HCT116 (cell line): ENCODE data around the gene SMCO1. TPM values are rescaled to one million over a fixed set of nuclear protein-coding genes. Genes with fewer than 3 reads are reported as not detected.
"Not testable (repeated sequence)": the region's sequence is repeated elsewhere in the genome, so short reads cannot be mapped to it uniquely, and the experiment has no call there.

Source experiments
- ATAC-seq: fragments of 200-7000 bp; cut with Tn5 transposase; 2 replicates; pipeline ENCODE4 v1.9.1; 2020; ENCODE audit warnings: mild to moderate bottlenecking, moderate library complexity
- BruUV-seq: library from RNA; stranded (reverse); fragments of 400-500 nt; replicated peaks from 2 replicates; lab custom pipeline; 2021; lab: Mats Ljungman, UMichigan
- CTCF ChIA-PET: fragments of 300-600 bp; sonication (Branson Sonifier 250); formaldehyde crosslinking; loops from one replicate; lab custom pipeline; 2021; ENCODE audit warnings: antibody characterized with exemption; lab: Charles Lee
- POLR2A ChIA-PET: fragments of 300-600, 350-600 bp; sonication (Branson Sonifier 250); formaldehyde crosslinking; loops from one replicate; lab custom pipeline; 2021; ENCODE audit warnings: antibody characterized with exemption; lab: Charles Lee
- RAD21 ChIA-PET, 2 experiments: fragments of 300-600 bp; sonication (Branson Sonifier 250); formaldehyde crosslinking; loops; one replicate each; lab custom pipeline; 2023; ENCODE audit warnings: low total read pairs in 2 of 2; ENCODE audit not compliant: uncharacterized antibody in 2 of 2, unreplicated experiment in 2 of 2, low non-redundant PET in 1 of 2; lab: Charles Lee
- DNase-seq: peaks from one replicate; pipeline ENCODE4 v3.0.0-alpha.2; 2010; ENCODE audit warnings: low read depth, low spot score
- H2AFZ ChIP-seq: fragments of 200-600 bp; shearing (Covaris generic), sonication (generic); 2 replicates; pipeline ENCODE4 v1.6.1; 2017; ENCODE audit warnings: low read depth, mixed run types, mixed read lengths, antibody characterized with exemption, low read length; ENCODE audit not compliant: poor library complexity, severe bottlenecking
- H3K27ac ChIP-seq: 2 replicates; pipeline ENCODE4 v1.5.1; 2012; ENCODE audit warnings: low read depth, low read length
- H3K27me3 ChIP-seq: fragments of 200-600 bp; sonication (generic); 2 replicates; pipeline ENCODE4 v1.6.1; 2016; ENCODE audit warnings: mixed run types, low read length, mixed read lengths; ENCODE audit not compliant: insufficient read depth
- H3K36me3 ChIP-seq, 2 experiments: fragments of 200-500 bp in 1 of 2; fragments of 200-600 bp in 1 of 2; sonication (Bioruptor generic) in 1 of 2; sonication (generic) in 1 of 2; 2 replicates each; pipeline versions ENCODE4 v1.5.1 to v1.6.1; 2014 to 2016; ENCODE audit warnings: low read length in 2 of 2, inconsistent platforms in 1 of 2, mixed read lengths in 1 of 2, mixed run types in 1 of 2; ENCODE audit not compliant: insufficient read depth in 2 of 2, control insufficient read depth in 1 of 2
- H3K4me1 ChIP-seq, 2 experiments: fragments of 200-600 bp in 1 of 2; sonication (generic) in 1 of 2; 2 replicates each; pipeline versions ENCODE4 v1.5.1 to v1.6.1; 2012 to 2017; ENCODE audit warnings: low read length in 2 of 2, inconsistent platforms in 1 of 2, mild to moderate bottlenecking in 1 of 2, mixed read lengths in 1 of 2, mixed run types in 1 of 2, moderate library complexity in 1 of 2; ENCODE audit not compliant: insufficient read depth in 2 of 2, control insufficient read depth in 1 of 2
- H3K4me2 ChIP-seq: fragments of 200-600 bp; sonication (generic); 2 replicates; pipeline ENCODE4 v1.6.1; 2017; ENCODE audit warnings: mixed run types, low read length, mixed read lengths
- H3K4me3 ChIP-seq, 2 experiments: fragments of 200-600 bp in 1 of 2; sonication (generic) in 1 of 2; replicated peaks in 1 of 2; 2 replicates each; pipeline ENCODE4 v1.5.1; 2011 to 2016; ENCODE audit warnings: low read length in 2 of 2, control low read depth in 1 of 2, low read depth in 1 of 2, mild to moderate bottlenecking in 1 of 2, mixed read lengths in 1 of 2, mixed run types in 1 of 2
- H3K79me2 ChIP-seq: fragments of 200-600 bp; sonication (generic); 2 replicates; pipeline ENCODE4 v1.6.1; 2017; ENCODE audit warnings: mild to moderate bottlenecking, mixed run types, low read length, moderate library complexity, mixed read lengths; ENCODE audit not compliant: insufficient read depth
- H3K9ac ChIP-seq: fragments of 200-600 bp; sonication (generic); 2 replicates; pipeline ENCODE4 v1.6.1; 2016; ENCODE audit warnings: low read length, mixed read lengths
- H3K9me2 ChIP-seq: fragments of 200-600 bp; sonication (generic), shearing (Covaris generic); 2 replicates; pipeline ENCODE4 v1.6.1; 2017; ENCODE audit warnings: mixed run types, mild to moderate bottlenecking, moderate library complexity; ENCODE audit not compliant: insufficient read depth
- H3K9me3 ChIP-seq, 2 experiments: fragments of 200-500 bp in 1 of 2; fragments of 200-600 bp in 1 of 2; sonication (Bioruptor generic) in 1 of 2; sonication (generic) in 1 of 2; 2 replicates each; pipeline ENCODE4 v1.6.1; 2014 to 2017; ENCODE audit warnings: low read length in 2 of 2, mixed read lengths in 2 of 2, inconsistent platforms in 1 of 2, low read depth in 1 of 2, mild to moderate bottlenecking in 1 of 2, mixed run types in 1 of 2, moderate library complexity in 1 of 2; ENCODE audit not compliant: control insufficient read depth in 1 of 2, insufficient read depth in 1 of 2
- H4K20me1 ChIP-seq: fragments of 200-600 bp; sonication (generic), shearing (Covaris generic); 2 replicates; pipeline ENCODE4 v1.6.1; 2017; ENCODE audit warnings: mixed run types, mild to moderate bottlenecking, moderate library complexity; ENCODE audit not compliant: insufficient read depth
- CBX3 ChIP-seq: IDR thresholded peaks from 2 replicates; pipeline ENCODE4 v1.6.1; 2012; ENCODE audit warnings: low read depth
- CEBPB ChIP-seq: IDR thresholded peaks from 2 replicates; pipeline ENCODE4 v1.6.1; 2012; ENCODE audit warnings: low read depth
- CTCF ChIP-seq, 3 experiments: fragments of 200-600 bp in 1 of 3; sonication (generic) in 1 of 3; IDR thresholded peaks in 2 of 3; conservative IDR thresholded peaks in 1 of 3; 2 replicates each; pipeline ENCODE4 v1.5.1; 2012 to 2017; ENCODE audit warnings: low read depth in 2 of 3, low read length in 2 of 3, antibody characterized with exemption in 1 of 3, borderline replicate concordance in 1 of 3, control low read depth in 1 of 3, mild to moderate bottlenecking in 1 of 3, mixed read lengths in 1 of 3, mixed run types in 1 of 3, moderate library complexity in 1 of 3; ENCODE audit not compliant: insufficient read depth in 1 of 3
- EGR1 ChIP-seq: IDR thresholded peaks from 2 replicates; pipeline ENCODE4 v1.6.1; 2012; ENCODE audit warnings: low read depth
- ELF1 ChIP-seq: IDR thresholded peaks from 2 replicates; pipeline ENCODE4 v1.6.1; 2012; ENCODE audit warnings: low read depth, borderline replicate concordance
- EZH2 ChIP-seq: fragments of 200-600 bp; sonication (generic); IDR thresholded peaks from 2 replicates; pipeline ENCODE4 v1.6.1; 2017; ENCODE audit warnings: antibody characterized with exemption, mixed run types
- FOSL1 ChIP-seq: IDR thresholded peaks from 2 replicates; pipeline ENCODE4 v1.6.1; 2012; ENCODE audit warnings: low read depth
- MAX ChIP-seq: IDR thresholded peaks from 2 replicates; pipeline ENCODE4 v1.6.1; 2012
- POLR2A ChIP-seq: IDR thresholded peaks from 2 replicates; pipeline ENCODE4 v1.7.0; 2011; ENCODE audit warnings: borderline replicate concordance; ENCODE audit not compliant: insufficient read depth, insufficient read length; ENCODE audit errors: extremely low read depth
- POLR2AphosphoS5 ChIP-seq: IDR thresholded peaks from 2 replicates; pipeline ENCODE4 v1.6.1; 2011; ENCODE audit warnings: mild to moderate bottlenecking, low read depth, low read length, moderate library complexity
- RAD21 ChIP-seq: IDR thresholded peaks from 2 replicates; pipeline ENCODE4 v1.6.1; 2012; ENCODE audit warnings: low read depth, mild to moderate bottlenecking
- SP1 ChIP-seq: IDR thresholded peaks from 2 replicates; pipeline ENCODE4 v1.6.1; 2012; ENCODE audit warnings: low read depth
- YY1 ChIP-seq: IDR thresholded peaks from 2 replicates; pipeline ENCODE4 v1.6.1; 2011; ENCODE audit warnings: low read length, low read depth, moderate library complexity, mild to moderate bottlenecking; ENCODE audit not compliant: insufficient replicate concordance; ENCODE audit errors: extremely low read depth
- ZFX ChIP-seq: fragments of 450-650 bp; IDR thresholded peaks from 2 replicates; pipeline ENCODE4 v1.6.1; 2017
- ZNF274 ChIP-seq: fragments of 200-500 bp; sonication (Bioruptor generic); IDR thresholded peaks from 2 replicates; pipeline ENCODE4 v1.6.1; 2014; ENCODE audit warnings: mild to moderate bottlenecking, low read depth, low read length, inconsistent platforms
- intact Hi-C: fragments of 100-400 bp; cut with micrococcal nuclease; formaldehyde crosslinking; loops from 2 replicates; pipeline ENCODE4 v1.10.0; 2022
- total RNA-seq: library from RNA; stranded (reverse); gene quantifications from one replicate; pipeline ENCODE4 v1.2.1, GENCODE V29; 2021; ENCODE audit not compliant: unreplicated experiment

The SMCO1 gene
- total RNA-seq, 1 experiment from 2014 or later, result not detected

- peaks cover 40% of the 10 kb centered on the region for H3K79me2 ChIP-seq
- H4K20me1 ChIP-seq, result peaks cover 6% of the 10 kb centered on the region; the same call in 1 of the 2 replicates
- ATAC-seq, result no peak
- H3K9me3 ChIP-seq, result peaks cover 0 to 6% of the 10 kb centered on the region in 2 experiments; a peak in 1 of 4 replicates
- CTCF ChIA-PET, result no interaction called here
- RAD21 ChIA-PET, result no interaction called here
- POLR2A ChIA-PET, result interaction anchor here (0.8 kb wide), 1 partner anchor 12 kb away, joined by 5 read pairs; no protein-coding TSS in a partner anchor
- no peaks in the 10 kb centered on the region for H3K27me3 ChIP-seq
- no peak for DNase-seq
- peak overlapping the region; percentile 82; the same call in 1 of the 2 replicates for H3K4me2 ChIP-seq
- peaks cover 4 to 18% of the 10 kb centered on the region in 2 experiments; a peak in 3 of 4 replicates for H3K4me1 ChIP-seq
- H3K9me2 ChIP-seq, result no peaks in the 10 kb centered on the region
- BruUV-seq, result no TSS peak
- TF ChIP-seq ELF1 (no peak), CBX3 (no peak), YY1 (no peak), POLR2A (no peak), EZH2 (no peak), EGR1 (no peak), RAD21 (no peak), FOSL1 (no peak), CEBPB (no peak), SP1 (no peak), ZNF274 (no peak), CTCF (IDR thresholded peaks at IDR 0.05 in 2 of 3, conservative IDR thresholded peaks at IDR 0.05 in 1 of 3; ENCODE audit: borderline replicate concordance in 1 of 3, insufficient read depth in 1 of 3, low read depth in 2 of 3, low read length in 2 of 3) (no peak), MAX (no peak), POLR2AphosphoS5 (no peak), ZFX (no peak)
- H2AFZ ChIP-seq, result no peak overlapping the region
- peak overlapping the region; percentile 66; the same call in 1 of the 2 replicates for H3K27ac ChIP-seq
- peak overlapping the region; percentile 99; the same call in 1 of the 2 replicates for H3K9ac ChIP-seq
- intact Hi-C loops, result loop anchor here (5.0 to 10.0 kb wide), 2 partner anchors 167 to 190 kb away; partner anchors contain the start of genes DYNLT2B and TM4SF19
- no peak overlapping the region for H3K4me3 ChIP-seq
- H3K36me3 ChIP-seq, result peaks cover 0 to 14% of the 10 kb centered on the region in 2 experiments; a peak in 1 of 4 replicates
These were observed 10.6 kb downstream of the SMCO1 start for GRCh38 chr3:196504556-196504955.

GRCh38 chr3:196504077-196504398, 11.1 kb downstream of the SMCO1 start:
- Histone ChIP-seq H3K9ac (peak overlapping the region; percentile 99), H3K4me1 (peaks cover 4 to 18% of the 10 kb centered on the region in 2 experiments; a peak in 3 of 4 replicates), H3K27ac (peak overlapping the region; percentile 66), H3K4me3 (peak overlapping the region; percentile 80 to 83), H3K79me2 (peaks cover 45% of the 10 kb centered on the region), H3K4me2 (peak overlapping the region; percentile 82), H3K36me3 (peaks cover 0 to 14% of the 10 kb centered on the region in 2 experiments; a peak in 1 of 4 replicates)
- H3K9me2 ChIP-seq, H2AFZ ChIP-seq, DNase-seq, RAD21 ChIA-PET, ATAC-seq, H3K9me3 ChIP-seq, H4K20me1 ChIP-seq, CTCF ChIA-PET, H3K27me3 ChIP-seq: not testable (repeated sequence)
- POLR2A ChIA-PET, result interaction anchor here (0.8 kb wide), 1 partner anchor 13 kb away, joined by 5 read pairs; no protein-coding TSS in a partner anchor
- intact Hi-C loops, result loop anchor here (5.0 to 10.0 kb wide), 2 partner anchors 167 to 189 kb away; partner anchors contain the start of genes DYNLT2B and TM4SF19
- TSS peak; percentile 78 for BruUV-seq
